Mesendoderm (in vitro differentiated cells): Measurements from ENCODE around the gene ADK.
"Not testable (repeated sequence)": the region's sequence is repeated elsewhere in the genome, so short reads cannot be mapped to it uniquely, and the experiment has no call there.

Experiments used
- DNase-seq: peaks from one replicate; pipeline ENCODE4 v3.0.0; 2013
- H2AK5ac ChIP-seq: 2 replicates; pipeline ENCODE4 v1.6.1; 2013; ENCODE audit warnings: low read length, inconsistent platforms
- H2BK120ac ChIP-seq: 2 replicates; pipeline ENCODE4 v1.6.1; 2013; ENCODE audit warnings: low read depth, mild to moderate bottlenecking, low read length, moderate library complexity, mixed read lengths
- H2BK15ac ChIP-seq: replicated peaks from 2 replicates; pipeline ENCODE4 v1.6.1; 2013; ENCODE audit warnings: low read depth, mild to moderate bottlenecking, moderate library complexity
- H2BK5ac ChIP-seq: 2 replicates; pipeline ENCODE4 v1.6.1; 2013; ENCODE audit warnings: low read length, inconsistent platforms
- H3K18ac ChIP-seq: 2 replicates; pipeline ENCODE4 v1.6.1; 2013; ENCODE audit warnings: mild to moderate bottlenecking, low read length, mixed read lengths
- H3K23ac ChIP-seq: one replicate; pipeline ENCODE4 v1.6.1; 2013; ENCODE audit warnings: low read length
- H3K27ac ChIP-seq: 2 replicates; pipeline ENCODE4 v1.5.1; 2013; ENCODE audit warnings: low read depth, mild to moderate bottlenecking, inconsistent platforms, low read length, moderate library complexity
- H3K27me3 ChIP-seq: 2 replicates; pipeline ENCODE4 v1.6.1; 2013; ENCODE audit warnings: low read length, control low read depth, mild to moderate bottlenecking, inconsistent platforms; ENCODE audit not compliant: insufficient read depth, poor library complexity
- H3K36me3 ChIP-seq: 2 replicates; pipeline ENCODE4 v1.6.1; 2013; ENCODE audit warnings: low read length, inconsistent platforms; ENCODE audit not compliant: control insufficient read depth, insufficient read depth
- H3K4ac ChIP-seq: one replicate; pipeline ENCODE4 v1.6.1; 2013; ENCODE audit warnings: low read depth, mild to moderate bottlenecking, low read length, moderate library complexity
- H3K4me1 ChIP-seq: 2 replicates; pipeline ENCODE4 v1.6.1; 2013; ENCODE audit warnings: low read depth, low read length, inconsistent platforms; ENCODE audit not compliant: control insufficient read depth
- H3K4me2 ChIP-seq: 2 replicates; pipeline ENCODE4 v1.6.1; 2013; ENCODE audit warnings: low read length
- H3K4me3 ChIP-seq: 2 replicates; pipeline ENCODE4 v1.5.1; 2013; ENCODE audit warnings: mild to moderate bottlenecking, low read length
- H3K56ac ChIP-seq: one replicate; pipeline ENCODE4 v1.6.1; 2013; ENCODE audit warnings: low read length
- H3K79me1 ChIP-seq: 2 replicates; pipeline ENCODE4 v1.6.1; 2013; ENCODE audit warnings: low read length, inconsistent platforms
- H3K79me2 ChIP-seq: 2 replicates; pipeline ENCODE4 v1.6.1; 2013; ENCODE audit warnings: mild to moderate bottlenecking, low read length; ENCODE audit not compliant: control insufficient read depth, insufficient read depth
- H3K9ac ChIP-seq: 2 replicates; pipeline ENCODE4 v1.6.1; 2013; ENCODE audit warnings: low read length, inconsistent platforms
- H4K5ac ChIP-seq: one replicate; pipeline ENCODE4 v1.6.1; 2013; ENCODE audit warnings: low read length
- H4K8ac ChIP-seq: one replicate; pipeline ENCODE4 v1.6.1; 2013; ENCODE audit warnings: low read depth, mild to moderate bottlenecking, control low read depth, low read length, moderate library complexity
- WGBS: extraction: QIAGEN DNeasy Blood & Tissue Kit; methylation state at CpG from one replicate; pipeline ENCODE4 v1.1.7; 2013; ENCODE audit warnings: low lambda C conversion rate, missing lambda C conversion rate; ENCODE audit not compliant: insufficient coverage; ENCODE audit errors: extremely low coverage; 5-methylcytosine and 5-hydroxymethylcytosine counted together

The ADK gene

DNA sequence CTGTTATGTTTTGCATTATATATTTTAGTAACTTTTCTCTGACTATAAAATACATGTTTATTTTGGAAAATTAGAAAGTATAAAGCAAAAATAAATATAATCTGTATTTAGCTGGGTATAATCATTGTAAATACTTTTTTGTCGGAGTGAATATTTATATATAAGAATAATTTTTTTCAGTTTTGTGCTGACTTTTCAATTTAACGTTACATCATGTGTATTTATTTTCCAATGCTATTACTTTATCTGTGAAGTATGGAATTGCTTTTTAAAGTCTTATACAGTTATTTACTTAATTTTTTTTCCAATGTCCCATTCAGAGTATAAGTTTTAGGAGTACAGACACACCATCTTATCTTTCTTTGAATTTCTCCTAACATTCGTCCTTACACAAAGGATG, 15.6 kb upstream of the ADK start:
- peaks cover 3% of the 10 kb centered on the region for H3K36me3 ChIP-seq
- no peak overlapping the region for H4K8ac ChIP-seq
- H2BK120ac ChIP-seq: no peak overlapping the region

GRCh38 chr10:74137992-74138391, 13.0 kb upstream of the ADK start:
- Histone ChIP-seq H2AK5ac (no peak overlapping the region), H4K8ac (no peak overlapping the region), H2BK120ac (no peak overlapping the region), H3K4me2 (no peak overlapping the region), H3K36me3 (peaks cover 2% of the 10 kb centered on the region), H3K56ac (no peak overlapping the region), H3K27ac (no peak overlapping the region), H2BK5ac (no peak overlapping the region), H3K4me1 (no peaks in the 10 kb centered on the region), H2BK15ac (no peak overlapping the region), H3K9ac (no peak overlapping the region), H4K5ac (no peak overlapping the region), H3K27me3 (no peaks in the 10 kb centered on the region), H3K4ac (no peak overlapping the region), H3K23ac (no peak overlapping the region), H3K79me2 (peaks cover 1% of the 10 kb centered on the region), H3K18ac (no peak overlapping the region), H3K79me1 (no peaks in the 10 kb centered on the region), H3K4me3 (no peak overlapping the region)
- no CpG with 5 or more reads among the region's 5 CpGs for WGBS
- peak; percentile 19 for DNase-seq

More for the DNA sequence above, 15.6 kb upstream of the ADK start:
- Histone ChIP-seq H3K4me2 (no peak overlapping the region), H3K79me2 (no peaks in the 10 kb centered on the region), H2BK5ac (no peak overlapping the region), H3K23ac (no peak overlapping the region), H2BK15ac (no peak overlapping the region), H3K27ac (no peak overlapping the region), H3K9ac (no peak overlapping the region), H4K5ac (no peak overlapping the region), H3K27me3 (no peaks in the 10 kb centered on the region), H3K4ac (no peak overlapping the region), H3K4me3 (no peak overlapping the region), H2AK5ac (no peak overlapping the region), H3K18ac (no peak overlapping the region), H3K79me1 (no peaks in the 10 kb centered on the region), H3K56ac (no peak overlapping the region), H3K4me1 (no peaks in the 10 kb centered on the region)
- 100% methylated on average over 2 of the region's 3 CpGs for WGBS
- DNase-seq: no peak

DNA sequence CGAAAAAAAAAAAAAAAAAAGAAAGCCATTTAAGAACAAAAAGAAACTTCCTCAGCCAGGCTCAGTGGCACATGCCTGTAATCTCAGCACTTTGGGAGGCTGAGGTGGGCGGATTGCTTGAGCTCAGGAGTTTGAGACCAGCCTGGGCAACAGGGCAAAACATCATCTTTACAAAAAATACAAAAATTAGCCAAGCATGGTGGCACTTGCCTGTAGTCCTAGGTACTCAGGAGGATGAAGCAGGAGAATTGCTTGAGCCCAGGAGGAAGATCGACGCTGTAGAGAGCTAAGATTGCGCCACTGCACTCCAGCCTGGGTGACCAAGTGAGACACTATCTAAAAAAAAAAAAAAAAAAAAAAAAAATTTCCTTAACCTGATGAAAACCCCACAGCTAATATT, 12.4 kb upstream of the ADK start:
- WGBS: no CpG with 5 or more reads among the region's 5 CpGs
- not testable (repeated sequence) for H3K23ac ChIP-seq

DNA sequence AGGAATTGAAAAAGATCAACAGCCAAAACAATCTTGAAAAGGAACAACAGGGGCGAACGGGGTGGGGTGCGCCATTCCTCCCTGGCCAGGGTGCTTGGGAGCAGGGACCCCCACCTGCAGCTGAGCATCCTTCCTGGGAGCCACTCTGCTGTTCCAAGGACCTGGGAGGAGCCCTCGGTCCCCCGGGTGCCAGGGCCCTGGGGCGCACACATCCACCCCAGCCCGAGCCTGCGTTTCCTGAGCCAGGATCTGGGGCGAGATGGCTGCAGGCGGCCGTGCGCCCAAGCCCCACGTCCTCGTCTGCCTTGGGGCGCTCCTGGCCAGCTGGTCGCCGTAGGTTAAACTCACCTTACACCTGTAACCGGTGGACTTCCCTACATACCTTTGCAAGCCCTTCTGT, 11.0 kb upstream of the ADK start:
- Histone ChIP-seq H2BK120ac (no peak overlapping the region), H3K4me3 (no peak overlapping the region), H3K9ac (no peak overlapping the region), H2BK5ac (no peak overlapping the region), H3K27me3 (no peaks in the 10 kb centered on the region), H4K8ac (no peak overlapping the region), H3K79me1 (peaks cover 2% of the 10 kb centered on the region), H3K79me2 (peaks cover 1% of the 10 kb centered on the region), H3K4ac (no peak overlapping the region), H4K5ac (no peak overlapping the region), H2BK15ac (no peak overlapping the region), H3K23ac (no peak overlapping the region), H3K18ac (no peak overlapping the region), H3K36me3 (peaks cover 2% of the 10 kb centered on the region), H3K4me2 (no peak overlapping the region), H3K56ac (no peak overlapping the region), H3K4me1 (no peaks in the 10 kb centered on the region), H3K27ac (no peak overlapping the region), H2AK5ac (no peak overlapping the region)
- DNase-seq: no peak
- no CpG with 5 or more reads among the region's 18 CpGs for WGBS

More for the DNA sequence above, 12.4 kb upstream of the ADK start:
- H2BK5ac ChIP-seq, H3K4me1 ChIP-seq, H4K5ac ChIP-seq, H3K18ac ChIP-seq, H2BK120ac ChIP-seq, H2BK15ac ChIP-seq, H3K4ac ChIP-seq, H3K56ac ChIP-seq, H3K4me2 ChIP-seq, H4K8ac ChIP-seq, H2AK5ac ChIP-seq, H3K79me1 ChIP-seq, H3K9ac ChIP-seq, H3K27me3 ChIP-seq, H3K79me2 ChIP-seq, DNase-seq, H3K4me3 ChIP-seq, H3K27ac ChIP-seq, H3K36me3 ChIP-seq: not testable (repeated sequence)

DNA sequence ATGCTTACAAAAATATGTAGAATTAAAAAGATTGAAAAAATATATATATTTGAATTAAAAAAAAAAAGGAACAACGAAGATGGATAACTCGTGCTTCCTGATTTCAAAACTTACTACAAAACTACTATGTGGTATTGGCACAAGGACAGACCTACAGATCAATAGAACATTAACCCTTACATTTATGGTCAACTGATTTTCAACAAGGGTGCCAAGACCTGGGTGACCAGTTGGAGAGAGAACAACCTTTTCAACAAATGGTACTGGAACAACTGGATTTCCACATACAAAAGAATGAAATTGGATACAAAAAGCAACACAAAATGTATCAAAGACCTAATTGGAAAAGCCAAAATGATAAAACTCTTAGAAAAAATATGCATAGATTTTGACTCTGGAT, 10.5 kb upstream of the ADK start:
- H3K79me1 ChIP-seq: peaks cover 2% of the 10 kb centered on the region
- H3K27me3 ChIP-seq: no peaks in the 10 kb centered on the region
- H3K4ac ChIP-seq: no peak overlapping the region
- no peaks in the 10 kb centered on the region for H3K4me1 ChIP-seq
- no peak overlapping the region for H2BK5ac ChIP-seq
- H3K4me3 ChIP-seq: no peak overlapping the region
- H3K27ac ChIP-seq: no peak overlapping the region
- H4K8ac ChIP-seq: no peak overlapping the region
- no peak overlapping the region for H2AK5ac ChIP-seq
- peaks cover 2% of the 10 kb centered on the region for H3K36me3 ChIP-seq
- WGBS: 100% methylated on average over 1 of the region's 2 CpGs
- no peak overlapping the region for H3K23ac ChIP-seq
- H3K79me2 ChIP-seq: peaks cover 1% of the 10 kb centered on the region
- no peak overlapping the region for H3K9ac ChIP-seq
- no peak overlapping the region for H3K4me2 ChIP-seq
- no peak overlapping the region for H2BK120ac ChIP-seq
- H4K5ac ChIP-seq: no peak overlapping the region
- H3K18ac ChIP-seq: no peak overlapping the region
- no peak overlapping the region for H2BK15ac ChIP-seq
- H3K56ac ChIP-seq: no peak overlapping the region
- DNase-seq: no peak

- no peak overlapping the region for H3K4ac ChIP-seq
- H3K4me2 ChIP-seq: no peak overlapping the region
- peaks cover 2% of the 10 kb centered on the region for H3K36me3 ChIP-seq
- no peak overlapping the region for H2BK15ac ChIP-seq
- H3K4me1 ChIP-seq: peaks cover 2% of the 10 kb centered on the region
- no peak overlapping the region for H3K23ac ChIP-seq
- no peak overlapping the region for H3K18ac ChIP-seq
- no peaks in the 10 kb centered on the region for H3K27me3 ChIP-seq
- no peak overlapping the region for H3K4me3 ChIP-seq
- DNase-seq: no peak
- H4K8ac ChIP-seq: no peak overlapping the region
- no peak overlapping the region for H2AK5ac ChIP-seq
- no peak overlapping the region for H3K9ac ChIP-seq
- H2BK5ac ChIP-seq: no peak overlapping the region
- WGBS: no CpG with 5 or more reads among the region's 2 CpGs
- no peak overlapping the region for H3K56ac ChIP-seq
- no peak overlapping the region for H4K5ac ChIP-seq
- H3K79me1 ChIP-seq: peaks cover 5% of the 10 kb centered on the region
- peaks cover 6% of the 10 kb centered on the region for H3K79me2 ChIP-seq
- no peak overlapping the region for H3K27ac ChIP-seq
- no peak overlapping the region for H2BK120ac ChIP-seq
Measured at GRCh38 chr10:74145133-74145532, 5.9 kb upstream of the ADK start.
